Pulmonary artery endothelial cell (primary cell): ENCODE results near the gene PGAP1. TPM values are rescaled to one million over a fixed set of nuclear protein-coding genes. Genes with fewer than 3 reads are reported as not detected.

Experiments used
- DNase-seq: peaks from one replicate; pipeline ENCODE4 v3.0.0-alpha.2; 2011; ENCODE audit warnings: low read depth, low spot score
- total RNA-seq: library from RNA; depleted of rRNA; stranded (reverse); fragments of >200 nt; gene quantifications from 2 replicates; pipeline ENCODE4 v1.2.3, GENCODE V29; 2014

PGAP1 gene
- total RNA-seq, 1 donor from 2014 or later, result 9.3 TPM

DNA sequence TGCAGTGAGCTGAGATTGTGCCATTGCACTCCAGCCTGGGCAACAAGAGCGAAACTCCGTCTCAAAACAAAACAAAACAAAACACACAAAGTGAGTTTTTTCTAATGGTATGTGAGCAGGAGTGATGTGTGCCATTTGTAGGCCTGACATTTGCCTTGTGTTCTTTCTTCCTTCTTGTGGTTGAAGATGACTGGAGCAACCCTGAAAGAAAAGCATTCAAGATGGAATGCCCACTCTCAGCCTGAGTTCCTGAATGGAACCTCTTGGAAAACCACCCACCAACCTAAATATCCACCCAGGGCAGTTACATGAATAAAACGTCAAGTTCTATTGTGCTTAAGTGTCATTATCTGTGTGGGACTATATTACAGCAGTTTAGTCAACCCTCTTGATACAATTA is 26.5 kb downstream of the PGAP1 start:
- DNase-seq, result no peak

DNA sequence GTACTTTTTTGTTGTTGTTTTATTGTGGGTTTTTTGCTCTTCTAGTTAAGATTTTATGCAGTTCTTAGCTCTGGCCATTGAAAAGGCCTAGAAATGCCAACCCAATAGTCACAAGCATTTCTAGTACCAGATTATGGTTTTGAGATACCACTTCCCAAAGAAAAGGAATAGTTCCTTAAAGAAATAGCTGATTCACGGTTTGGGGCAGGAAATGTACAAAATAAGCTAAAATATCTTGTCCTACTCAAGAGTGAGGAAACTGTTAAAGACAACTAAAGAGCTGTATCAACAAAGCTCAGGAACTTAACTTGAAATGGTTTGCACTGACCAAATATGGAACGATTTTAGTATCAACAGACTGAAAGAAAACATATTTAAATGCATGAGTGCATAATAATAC is 35.4 kb downstream of the PGAP1 start:
- no peak for DNase-seq

DNA sequence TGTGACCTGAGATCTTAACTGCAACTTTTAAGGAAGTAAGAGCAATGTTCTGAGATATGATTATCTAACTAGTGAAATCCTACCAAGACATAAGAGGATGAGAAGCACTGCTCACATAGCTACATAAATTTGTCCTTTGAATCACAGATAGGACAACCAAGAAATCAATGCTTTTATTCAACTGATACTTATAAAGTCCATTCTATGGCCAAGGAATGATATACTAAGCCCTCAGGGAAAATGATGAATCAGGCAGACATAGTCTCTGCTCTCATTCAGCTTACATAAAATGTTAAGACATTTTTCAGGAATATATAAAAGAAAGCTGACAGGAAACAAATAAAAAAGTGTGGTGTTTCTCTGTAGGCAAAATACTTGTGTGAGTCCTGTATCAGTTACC is 39.1 kb downstream of the PGAP1 start:
- DNase-seq, result no peak

DNA sequence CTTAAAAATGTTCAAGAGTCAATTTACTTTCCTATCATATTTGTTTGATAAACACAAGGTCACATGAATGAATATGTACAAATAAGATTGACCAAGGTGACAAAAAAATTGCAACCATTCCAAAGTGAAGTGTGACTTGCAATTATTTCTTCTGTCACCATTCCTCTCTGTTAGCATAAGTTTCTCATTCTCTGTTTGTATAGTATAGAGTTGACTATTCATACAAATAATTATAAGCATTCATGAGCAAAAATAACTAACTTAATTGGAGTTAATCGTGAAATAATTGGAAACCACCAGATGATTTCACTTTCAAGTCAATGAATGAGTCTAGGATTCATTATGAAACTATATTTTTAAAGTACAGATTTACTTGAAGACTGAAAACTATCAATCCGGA is 42.1 kb downstream of the PGAP1 start:
- no peak for DNase-seq

DNA sequence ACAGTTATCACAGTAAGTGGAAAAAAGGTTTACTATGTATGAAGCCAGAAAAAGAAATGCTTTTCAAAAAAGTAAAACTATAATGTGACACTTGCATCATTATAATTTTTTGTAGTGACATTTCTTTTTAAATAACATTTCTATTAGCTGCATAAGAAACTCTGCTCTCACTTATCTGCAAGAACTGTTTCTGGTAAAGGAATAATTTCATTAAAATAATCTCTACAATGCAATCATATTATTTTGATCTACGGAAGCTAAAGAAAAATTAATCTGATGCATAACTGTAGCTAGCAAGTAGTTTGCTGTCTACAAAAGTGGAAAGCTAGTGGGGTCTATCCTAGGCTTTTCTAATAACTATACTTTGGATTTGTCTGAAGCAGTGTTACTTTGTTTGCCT is 50.1 kb downstream of the PGAP1 start:
- no peak for DNase-seq

DNA sequence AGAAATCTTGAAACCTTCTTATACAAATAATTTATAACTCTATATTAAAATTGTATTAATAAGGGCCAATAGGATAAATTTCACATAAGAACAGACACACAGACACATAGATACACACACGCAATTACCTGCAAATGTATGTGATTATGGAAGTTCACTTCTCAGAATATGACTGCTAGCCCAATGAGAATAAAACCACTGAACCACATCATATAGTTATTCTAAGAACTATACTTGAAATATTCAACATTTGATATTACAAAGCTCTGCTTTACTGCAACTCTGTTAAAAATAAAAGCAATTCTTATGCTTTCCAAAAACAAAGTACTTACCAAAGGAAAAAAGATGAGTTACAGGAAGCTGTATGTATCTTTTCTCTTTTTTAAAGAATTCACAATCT is 51.1 kb downstream of the PGAP1 start:
- no peak for DNase-seq

DNA sequence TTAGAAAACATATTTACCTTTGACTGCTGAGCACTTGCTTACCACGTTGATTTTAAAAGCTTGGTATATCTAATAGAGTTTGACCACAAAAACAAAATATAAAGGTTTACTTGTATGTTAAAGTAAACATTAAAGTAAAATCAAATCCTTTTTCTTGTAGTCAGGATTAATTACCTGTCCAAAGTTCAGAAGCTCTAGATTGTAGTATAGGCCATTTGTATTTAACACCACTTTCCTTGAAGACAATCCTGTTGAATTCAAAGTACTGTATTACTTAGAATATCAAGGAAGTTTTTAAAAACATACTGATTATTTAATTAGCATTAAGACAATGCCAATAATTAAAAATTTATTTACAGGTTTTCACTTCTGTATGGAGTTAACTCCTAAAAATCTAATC is 53.0 kb downstream of the PGAP1 start:
- no peak for DNase-seq

DNA sequence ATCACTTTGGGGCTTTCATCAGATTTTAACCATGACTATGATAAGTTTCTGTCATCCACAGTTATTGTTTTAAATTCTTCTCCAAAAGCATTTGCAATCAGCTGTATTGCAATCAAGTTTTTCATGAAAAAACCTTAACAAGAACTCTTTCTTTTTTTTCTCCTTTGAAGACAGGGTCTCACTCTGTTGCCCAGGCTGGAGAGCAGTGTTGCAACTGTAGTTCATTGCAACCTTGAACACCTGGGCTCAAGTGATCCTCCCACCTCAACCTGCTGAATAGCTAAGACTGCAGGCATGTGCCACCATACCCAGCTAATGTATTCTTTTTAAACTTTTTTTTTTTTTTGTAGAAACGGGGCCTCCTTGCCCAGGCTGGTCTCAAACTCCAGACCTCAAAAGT is 71.9 kb downstream of the PGAP1 start:
- DNase-seq, result no peak

DNA sequence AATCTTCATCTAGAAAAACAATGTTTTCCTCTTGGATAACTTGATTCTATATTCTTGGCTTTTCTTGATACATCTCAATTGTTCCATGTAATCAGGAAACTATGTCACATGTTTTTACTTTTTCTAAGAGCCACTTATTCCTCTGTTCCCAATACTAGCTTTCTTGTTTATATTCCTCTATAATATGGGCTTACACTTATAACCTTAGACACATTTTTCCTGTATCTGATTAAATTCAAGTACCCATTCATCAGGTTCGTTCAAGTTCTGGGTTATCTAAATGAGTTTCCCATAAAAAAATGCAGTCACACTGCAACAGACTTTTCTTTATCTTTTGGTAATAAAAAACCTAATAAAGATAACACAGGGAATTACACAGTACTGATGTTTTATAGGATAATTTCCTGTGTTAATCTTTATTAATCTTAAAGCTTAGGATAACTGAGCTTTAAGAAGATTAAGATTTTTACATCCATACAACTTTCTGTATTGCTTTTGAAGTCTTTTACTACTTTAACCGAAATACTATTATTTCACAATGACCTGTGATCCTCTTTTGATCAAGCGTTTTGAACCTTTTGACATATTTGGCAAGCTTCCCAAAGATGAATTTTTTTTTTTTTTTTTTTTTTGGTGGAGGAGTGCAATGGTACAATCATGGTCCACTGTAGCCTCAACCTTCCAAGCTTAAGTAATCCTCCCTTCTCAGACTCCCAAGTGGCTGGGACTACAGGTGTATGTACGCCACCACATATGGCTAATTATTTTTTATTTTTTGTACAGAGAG is 73.0 kb downstream of the PGAP1 start:
- DNase-seq, result peak; percentile 39

DNA sequence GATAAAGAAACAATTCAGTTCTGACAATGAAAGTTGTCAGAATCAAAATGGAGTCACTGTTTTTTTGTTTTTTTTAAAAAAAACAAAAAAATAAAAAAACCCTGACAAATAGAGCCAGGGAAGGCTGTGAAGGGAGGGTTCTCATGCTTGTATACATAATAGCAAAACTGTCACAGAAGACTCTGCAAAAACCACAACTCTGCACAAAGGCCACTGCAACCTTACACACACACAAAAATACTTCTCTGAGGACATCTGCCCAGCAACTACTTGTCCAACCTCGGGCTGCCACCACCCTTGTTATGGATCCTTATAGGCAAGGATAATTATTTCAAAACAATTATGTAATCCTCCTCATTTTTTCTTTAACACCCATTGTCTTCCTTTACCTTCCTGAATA is 75.4 kb downstream of the PGAP1 start:
- DNase-seq, result no peak

DNA sequence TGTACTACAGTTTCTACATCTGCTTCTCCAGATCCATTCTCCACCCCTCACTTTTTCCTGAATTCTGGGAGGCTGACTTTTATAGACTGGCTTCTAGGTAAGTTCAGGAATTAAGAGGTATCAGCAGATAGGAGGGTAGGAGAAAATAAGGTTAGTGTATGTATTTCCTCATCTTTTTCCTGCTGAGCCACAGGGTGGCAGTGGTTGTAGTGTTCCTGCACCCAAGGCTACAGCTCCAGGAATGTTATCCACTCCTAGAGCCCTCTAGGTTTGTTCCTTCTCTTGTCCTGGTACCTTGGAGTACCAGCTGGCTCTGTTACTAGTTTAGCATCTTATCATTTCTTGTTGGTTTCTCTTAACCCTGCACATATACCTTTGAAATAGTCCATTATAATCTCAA is 76.6 kb downstream of the PGAP1 start:
- DNase-seq, result no peak

DNA sequence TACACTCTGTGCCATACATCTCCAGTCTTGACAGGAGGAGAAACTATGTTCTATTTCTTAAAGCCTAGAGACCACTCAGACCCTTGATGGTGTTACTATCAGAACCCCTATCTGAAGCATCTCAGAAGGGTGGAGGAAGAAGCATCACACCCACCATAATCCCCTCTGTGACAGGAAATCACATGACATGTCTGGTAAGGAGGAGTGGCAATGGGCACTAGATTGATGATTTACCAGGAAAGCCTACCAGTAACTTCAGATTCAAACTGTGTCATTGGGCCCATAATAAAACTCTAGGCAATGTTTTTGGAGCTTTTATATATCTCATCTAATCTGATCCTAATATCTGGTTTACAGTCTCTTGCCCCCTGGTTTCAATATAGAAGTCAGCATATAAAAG is 80.2 kb downstream of the PGAP1 start:
- no peak for DNase-seq

DNA sequence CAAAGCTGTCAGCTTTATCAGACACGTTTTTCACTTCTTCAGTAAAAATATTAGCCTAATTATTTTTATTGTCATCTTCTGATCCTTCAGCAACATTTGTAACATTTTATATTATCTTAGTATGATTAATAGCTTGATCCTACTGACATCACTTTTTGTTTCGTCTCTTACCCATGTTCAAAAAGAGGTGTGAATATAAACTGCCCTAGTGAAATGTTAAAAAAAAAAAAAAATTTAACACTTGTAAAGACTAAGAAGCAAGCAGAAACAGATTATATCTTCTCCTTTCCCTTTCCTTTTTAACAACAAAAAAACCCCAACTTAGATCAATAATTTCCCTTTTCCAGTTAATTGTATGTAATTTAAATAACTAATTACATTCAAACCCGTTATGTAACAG is 81.1 kb downstream of the PGAP1 start:
- DNase-seq, result no peak

DNA sequence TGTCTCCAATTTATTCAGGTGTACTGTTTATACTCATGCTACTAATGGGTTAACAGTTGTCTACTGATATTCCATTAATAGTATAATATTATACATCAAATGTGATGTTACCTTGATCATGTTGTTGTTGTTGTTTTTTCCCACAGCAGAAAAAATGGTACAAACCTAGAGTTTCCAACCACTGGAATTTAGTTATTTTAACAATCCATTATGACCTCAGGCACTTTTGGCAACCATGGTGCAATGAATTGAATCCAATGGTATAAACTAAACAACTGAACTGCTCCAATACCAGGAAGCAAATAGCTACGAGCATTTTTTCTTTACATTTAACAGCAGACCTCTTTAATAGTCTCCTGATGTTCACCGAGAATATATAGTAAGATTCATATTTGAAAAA is 86.3 kb downstream of the PGAP1 start:
- DNase-seq, result no peak

DNA sequence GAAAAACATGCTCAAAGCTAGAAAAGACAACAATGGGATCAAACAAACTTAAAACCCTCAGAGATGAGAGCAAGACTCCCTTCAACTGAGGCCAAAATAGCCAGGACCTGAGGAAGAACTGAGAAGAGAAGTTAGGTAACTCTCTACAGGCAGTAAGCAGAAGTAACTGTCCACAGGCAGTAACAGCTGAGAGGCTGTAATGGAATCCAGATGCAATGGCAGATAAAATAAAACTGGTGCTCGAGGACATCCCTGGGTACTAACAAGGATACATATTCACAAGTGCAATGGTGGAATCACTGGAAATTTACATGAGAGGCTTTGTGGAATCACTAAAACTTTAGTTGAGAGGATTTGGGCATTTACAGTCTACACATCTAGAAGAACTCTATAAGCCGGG is 86.9 kb downstream of the PGAP1 start:
- DNase-seq, result no peak

DNA sequence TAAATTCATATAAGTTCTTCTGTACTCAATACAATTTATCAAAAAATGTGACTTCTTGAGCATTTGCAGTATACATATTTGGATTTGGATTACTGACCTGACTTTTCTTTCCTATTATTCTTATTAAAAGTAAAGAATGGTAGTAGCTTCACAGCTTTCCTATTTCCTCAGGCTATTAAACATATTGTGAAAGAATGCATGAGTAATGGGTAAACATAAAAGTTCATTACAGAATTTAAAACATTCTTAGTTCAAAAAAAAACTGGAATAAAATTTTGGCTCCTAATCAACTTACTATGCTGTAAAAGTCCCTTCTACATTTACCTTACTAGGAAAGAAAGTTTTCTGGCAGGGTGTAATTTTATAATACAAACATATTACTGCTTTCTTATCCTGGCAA is 90.1 kb downstream of the PGAP1 start:
- no peak for DNase-seq

DNA sequence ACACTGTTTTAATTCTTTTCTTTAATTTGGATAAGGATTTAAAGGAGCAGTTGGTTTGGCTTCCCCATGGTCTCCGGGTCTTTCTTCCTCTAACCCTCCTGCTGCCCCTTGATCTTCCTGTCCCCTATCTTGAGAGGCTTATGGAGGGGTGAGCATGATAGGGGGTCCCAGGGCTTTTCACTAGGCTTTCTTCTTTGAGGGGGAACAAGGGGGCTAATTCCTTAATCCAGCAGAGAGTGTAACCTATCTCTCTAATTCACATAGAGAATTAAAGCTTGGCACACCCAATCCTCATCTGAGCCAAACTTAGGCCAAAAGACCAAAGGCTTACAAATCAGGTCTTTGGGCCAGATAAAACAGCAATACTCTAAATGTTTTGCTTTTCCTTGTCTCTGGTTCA is 95.8 kb downstream of the PGAP1 start:
- no peak for DNase-seq

DNA sequence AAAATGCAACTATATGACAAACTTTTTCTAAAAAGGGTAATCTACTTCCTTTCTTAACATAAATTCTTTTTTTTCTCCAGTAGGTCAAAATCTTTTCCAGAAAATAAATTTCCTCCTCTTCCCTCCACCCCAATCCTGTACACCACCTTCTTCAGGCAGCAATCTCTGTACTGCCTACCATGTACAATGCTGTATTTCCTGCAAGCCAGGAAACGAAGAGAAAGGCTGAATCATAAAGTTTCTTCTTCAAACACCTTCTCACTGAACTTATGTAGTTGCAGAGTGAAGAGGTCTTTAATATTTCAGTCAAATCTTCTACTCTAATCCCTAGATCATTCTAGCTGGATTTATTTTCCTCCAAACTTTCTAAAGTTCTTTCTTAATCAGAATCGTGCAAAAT is 99.2 kb downstream of the PGAP1 start:
- DNase-seq, result no peak

DNA sequence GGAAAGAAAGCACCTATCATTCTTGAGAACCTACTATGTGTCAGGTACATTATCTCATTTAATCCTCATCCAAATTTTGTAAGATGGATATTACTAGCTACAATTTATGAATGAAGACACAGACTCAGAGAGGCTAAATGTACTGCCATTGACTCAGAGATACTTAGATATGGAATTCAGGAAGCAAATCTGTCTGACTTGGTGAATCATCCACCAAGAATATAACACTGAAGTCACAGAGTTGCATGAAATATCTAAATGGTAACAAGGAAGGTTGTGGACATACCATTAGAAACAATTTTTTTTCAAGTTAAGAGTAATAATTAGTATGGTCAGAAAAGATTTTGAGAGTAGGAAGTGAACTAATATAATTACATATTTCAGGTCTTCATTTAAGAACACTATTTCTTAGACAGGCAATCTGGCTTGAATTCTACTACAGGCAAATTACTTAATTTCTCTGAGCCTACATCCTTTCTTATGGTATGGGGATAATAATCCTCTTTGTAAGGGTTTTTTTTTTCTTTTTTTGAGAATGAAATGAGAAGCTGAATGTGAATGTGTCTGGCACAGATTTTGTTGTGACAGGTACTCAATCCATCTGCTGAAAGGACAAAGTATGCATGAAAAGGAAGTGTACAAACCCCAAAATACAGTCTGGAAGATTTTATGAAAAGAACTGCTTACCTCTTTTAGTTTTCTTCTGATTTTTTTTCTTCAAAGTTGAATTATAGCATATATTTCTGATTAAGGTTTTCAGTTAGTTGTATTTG is 102.6 kb downstream of the PGAP1 start:
- DNase-seq, result peak; percentile 32

DNA sequence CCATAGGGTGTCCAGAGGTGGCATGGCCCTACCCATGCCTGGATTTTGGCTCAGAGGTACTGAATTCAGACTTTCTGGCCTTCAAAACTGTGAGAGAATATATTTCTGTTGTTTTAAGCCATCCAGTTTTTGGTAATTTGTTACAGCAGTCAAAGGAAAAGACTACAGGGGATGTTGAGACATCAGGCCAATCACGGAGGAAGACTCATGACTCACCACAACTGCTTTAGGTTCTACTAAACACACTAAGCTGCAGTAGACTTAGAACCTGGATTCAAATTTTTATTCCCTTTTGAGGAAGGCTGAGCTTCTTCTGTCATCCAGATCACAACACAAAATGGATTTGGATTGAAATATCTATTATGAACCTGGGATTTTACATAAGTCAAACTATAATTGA is 105.3 kb downstream of the PGAP1 start:
- no peak for DNase-seq

DNA sequence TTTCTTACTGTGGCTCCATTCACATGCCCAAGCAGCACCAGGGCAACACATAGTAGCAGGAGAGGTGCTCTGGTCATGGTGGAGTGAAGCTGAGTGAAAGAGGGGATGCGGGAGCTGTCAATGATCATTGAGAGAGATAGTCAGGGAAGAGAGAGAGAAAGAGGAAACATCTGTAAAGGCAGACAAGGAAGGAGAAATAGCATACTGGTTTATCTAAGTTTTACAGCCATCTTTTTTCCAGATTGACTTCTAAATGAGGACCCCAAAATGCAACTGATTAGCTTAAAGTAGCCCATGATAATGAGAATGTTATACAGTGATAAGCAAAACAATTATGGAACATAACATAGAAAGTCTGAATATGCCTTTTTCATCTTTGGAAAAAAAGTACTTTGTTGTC is 117.2 kb downstream of the PGAP1 start, which contains the start of gene C2orf66:
Gene C2orf66 (minus strand): TSS at position 96 of the 400 bp plus-strand sequence. CDS start 19 bp downstream, at position 77.
- DNase-seq, result no peak

DNA sequence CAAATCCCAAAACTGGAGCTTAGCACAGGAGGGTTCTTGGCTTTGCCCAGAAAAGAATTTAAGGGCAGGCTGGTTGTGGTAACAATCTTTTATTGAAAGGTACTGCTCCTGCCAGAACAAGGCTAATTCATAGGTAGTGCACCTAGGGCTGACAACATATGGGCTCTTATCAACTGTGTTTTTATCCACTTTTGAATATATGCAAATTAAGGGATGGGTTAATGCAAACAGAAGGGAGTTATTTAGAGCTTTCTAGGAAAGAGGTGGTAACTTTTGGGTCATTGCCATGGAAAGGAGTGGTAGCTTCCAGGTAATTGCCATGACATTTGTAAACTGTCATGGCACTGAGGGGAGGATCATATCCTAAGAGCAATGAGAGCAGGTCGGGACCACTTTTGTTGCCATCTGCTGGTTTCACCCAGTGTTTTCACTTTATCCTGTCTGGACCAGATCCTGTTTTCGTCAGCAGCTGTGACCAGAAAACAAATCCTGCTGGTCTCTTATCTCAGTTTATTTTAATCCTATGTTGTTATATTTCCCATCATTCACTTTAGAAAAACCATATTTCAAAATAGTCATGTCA is 118.3 kb downstream of the PGAP1 start:
- DNase-seq, result no peak

DNA sequence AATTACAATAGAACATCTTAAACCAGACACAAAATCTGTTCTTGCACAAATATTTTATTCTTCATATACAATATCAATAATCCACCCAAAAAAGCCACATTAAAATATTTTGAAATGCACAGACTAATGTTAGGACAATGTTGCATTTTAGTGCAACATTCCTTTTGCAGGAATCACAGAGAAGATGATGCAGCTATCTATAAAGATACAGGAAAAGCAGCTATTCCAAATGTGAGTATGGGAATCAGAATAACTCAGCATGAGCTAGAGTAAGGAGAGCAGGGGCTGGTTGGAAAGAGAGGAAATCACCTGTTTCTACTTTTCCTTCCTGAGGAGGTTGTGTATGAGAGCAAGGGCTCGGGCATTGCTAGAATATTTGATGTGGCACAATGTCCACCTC is 122.1 kb downstream of the PGAP1 start:
- DNase-seq, result no peak
